HL-60 (cell line): ENCODE results near the gene DENND1A.
"Not testable (repeated sequence)": the region's sequence is repeated elsewhere in the genome, so short reads cannot be mapped to it uniquely, and the experiment has no call there.

ENCODE experiments used
- DNase-seq, 2 experiments: peaks; one replicate each; pipeline ENCODE4 v3.0.0-alpha.2; 2010 to 2020; ENCODE audit warnings: low read depth in 1 of 2, low spot score in 1 of 2
- H3K27ac ChIP-seq: fragments of 250-450 bp; sonication (Bioruptor Pico); replicated peaks from 2 replicates; pipeline ENCODE4 v1.5.1; 2020; ENCODE audit warnings: mild to moderate bottlenecking, moderate library complexity
- H3K27me3 ChIP-seq: fragments of 250-450 bp; sonication (Bioruptor Pico); 2 replicates; pipeline ENCODE4 v1.5.1; 2021; ENCODE audit warnings: mild to moderate bottlenecking, moderate library complexity; ENCODE audit not compliant: insufficient read depth, poor library complexity, severe bottlenecking
- H3K4me3 ChIP-seq: replicated peaks from 2 replicates; pipeline ENCODE4 v1.5.1; 2011; ENCODE audit warnings: mild to moderate bottlenecking, control low read depth, low read length; ENCODE audit not compliant: insufficient read depth
- CTCF ChIP-seq: IDR thresholded peaks from one replicate; pipeline ENCODE4 v1.5.1; 2011; ENCODE audit warnings: low read length, control low read depth, inconsistent platforms; ENCODE audit not compliant: insufficient read depth
- GABPA ChIP-seq: IDR thresholded peaks from 2 replicates; pipeline ENCODE4 v1.6.1; 2012; ENCODE audit warnings: low read depth
- POLR2AphosphoS5 ChIP-seq: IDR thresholded peaks from 2 replicates; pipeline ENCODE4 v1.6.1; 2012; ENCODE audit warnings: low read depth
- REST ChIP-seq: IDR thresholded peaks from 2 replicates; pipeline ENCODE4 v1.6.1; 2012; ENCODE audit warnings: low read depth; ENCODE audit not compliant: insufficient replicate concordance
- SPI1 ChIP-seq: IDR thresholded peaks from 2 replicates; pipeline ENCODE4 v1.6.1; 2012; ENCODE audit warnings: low read depth, mild to moderate bottlenecking, borderline replicate concordance

The DENND1A gene

GRCh38 chr9:123435471-123435870 is 494.5 kb downstream of the DENND1A start:
- Histone ChIP-seq H3K27me3 (no peaks in the 10 kb centered on the region), H3K27ac (no peak overlapping the region), H3K4me3 (no peak overlapping the region)
- no peak for TF ChIP-seq SPI1
- TF ChIP-seq REST: no peak
- TF ChIP-seq GABPA: no peak
- TF ChIP-seq CTCF: no peak
- no peak for TF ChIP-seq POLR2AphosphoS5
- no peak for DNase-seq

GRCh38 chr9:123434619-123435240 is 495.2 kb downstream of the DENND1A start:
- no peak overlapping the region for H3K4me3 ChIP-seq
- no peak for TF ChIP-seq POLR2AphosphoS5
- TF ChIP-seq SPI1: no peak
- H3K27ac ChIP-seq: no peak overlapping the region
- no peaks in the 10 kb centered on the region for H3K27me3 ChIP-seq
- DNase-seq: no peak

DNA sequence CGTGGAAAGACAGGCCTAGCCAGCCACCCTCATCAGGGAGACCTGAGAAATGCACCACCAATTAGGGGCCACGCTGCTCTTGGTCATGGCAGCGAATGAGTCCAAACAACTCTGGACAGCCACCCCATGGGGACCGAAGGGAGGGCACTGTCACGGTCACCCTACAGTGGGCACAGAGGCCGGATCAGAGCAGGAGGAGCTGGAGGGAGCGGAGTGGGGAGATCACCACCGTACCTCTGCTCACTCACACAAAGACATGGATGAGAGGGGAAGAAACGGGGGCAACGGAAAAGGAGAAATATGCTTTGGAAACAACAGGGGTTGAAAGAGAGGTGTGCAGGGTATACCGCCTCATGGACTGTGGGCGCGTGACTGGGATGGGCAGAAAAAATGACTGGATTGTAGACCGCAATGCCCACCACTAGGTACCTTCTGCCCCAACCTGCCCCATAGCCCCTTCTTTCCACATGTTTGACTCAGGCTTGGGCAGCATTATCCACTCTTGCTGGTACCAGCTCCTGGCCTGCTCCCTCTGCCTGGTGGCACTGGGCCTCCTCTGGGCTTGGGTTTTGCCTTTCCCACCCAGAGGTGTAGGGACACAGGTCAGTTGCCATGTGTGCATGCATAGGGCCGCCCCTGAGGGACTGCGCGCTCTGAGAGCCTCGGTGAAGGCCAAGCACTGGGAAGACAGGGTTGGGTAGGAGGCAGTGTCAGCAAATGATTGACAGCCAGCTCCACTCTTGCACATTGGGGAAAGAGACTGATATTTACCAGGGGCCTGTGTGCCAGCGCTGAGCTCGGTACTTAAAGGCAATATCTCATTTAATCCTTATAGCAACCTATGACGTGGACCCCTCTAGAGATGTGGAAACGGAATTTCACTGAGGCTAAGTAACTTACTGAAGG is 497.3 kb downstream of the DENND1A start:
- no peak for TF ChIP-seq REST
- TF ChIP-seq POLR2AphosphoS5: no peak
- no peak for TF ChIP-seq CTCF
- TF ChIP-seq SPI1: no peak
- TF ChIP-seq GABPA: no peak
- Histone ChIP-seq H3K27ac (no peak overlapping the region), H3K27me3 (no peaks in the 10 kb centered on the region), H3K4me3 (no peak overlapping the region)
- DNase-seq: no peak

DNA sequence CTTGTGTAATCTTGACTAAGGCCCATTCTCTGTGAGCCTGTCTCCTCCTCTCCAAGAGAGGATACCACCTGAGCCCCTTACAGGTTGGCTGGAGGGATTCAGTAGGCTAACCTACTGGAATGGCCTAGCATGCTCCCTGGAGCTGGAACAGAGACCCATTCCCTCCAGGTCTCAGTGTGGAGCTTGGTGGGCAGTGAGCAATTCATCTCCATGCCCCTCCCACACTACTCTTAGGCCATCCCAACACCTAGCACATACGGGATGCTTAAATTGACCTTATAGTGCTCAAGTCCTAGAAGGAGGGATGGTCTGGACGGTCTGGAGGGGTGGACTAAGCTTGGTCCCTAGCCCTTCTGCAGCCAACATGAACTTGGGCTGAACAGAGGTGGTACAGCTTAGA is 498.3 kb downstream of the DENND1A start:
- Histone ChIP-seq H3K27ac (no peak overlapping the region), H3K27me3 (no peaks in the 10 kb centered on the region), H3K4me3 (no peak overlapping the region)
- DNase-seq: no peak
- TF ChIP-seq CTCF (no peak), SPI1 (no peak), GABPA (no peak), REST (no peak)

DNA sequence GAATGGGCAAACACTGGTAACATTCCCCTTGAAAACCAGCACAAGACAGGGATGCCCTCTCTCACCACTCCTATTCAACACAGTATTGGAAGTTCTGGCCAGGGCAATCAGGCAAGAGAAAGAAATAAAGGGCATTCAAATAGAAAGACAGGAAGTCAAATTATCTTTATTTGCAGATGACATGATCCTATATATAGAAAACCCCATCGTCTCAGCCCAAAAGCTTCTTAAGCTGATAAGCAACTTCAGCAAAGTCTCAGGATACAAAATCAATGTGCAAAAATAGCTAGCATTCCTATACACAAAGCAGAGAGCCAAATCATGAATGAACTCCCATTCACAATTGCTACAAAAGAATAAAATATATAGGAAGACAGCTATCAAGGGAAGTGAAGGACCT is 501.5 kb downstream of the DENND1A start:
- H3K27ac ChIP-seq: not testable (repeated sequence)

More for the DNA sequence above, 501.5 kb downstream of the DENND1A start:
- not testable (repeated sequence) for H3K27me3 ChIP-seq, DNase-seq, H3K4me3 ChIP-seq
